SU-DHL-6 (cell line): ENCODE results near the gene SGCD.

Experiments
- CTCF ChIP-seq: fragments of 200-600 bp; sonication (generic); IDR thresholded peaks from one replicate; pipeline ENCODE4 v1.5.1; 2017; ENCODE audit warnings: antibody characterized with exemption, mild to moderate bottlenecking, low read length, moderate library complexity; ENCODE audit not compliant: insufficient read depth, poor library complexity, severe bottlenecking
- EZH2phosphoT487 ChIP-seq: fragments of 200-600 bp; sonication (generic), shearing (Covaris generic); conservative IDR thresholded peaks from 2 replicates; pipeline ENCODE4 v1.6.1; 2018; ENCODE audit warnings: mild to moderate bottlenecking, antibody characterized with exemption, low read length, moderate library complexity, mixed read lengths

DNA sequence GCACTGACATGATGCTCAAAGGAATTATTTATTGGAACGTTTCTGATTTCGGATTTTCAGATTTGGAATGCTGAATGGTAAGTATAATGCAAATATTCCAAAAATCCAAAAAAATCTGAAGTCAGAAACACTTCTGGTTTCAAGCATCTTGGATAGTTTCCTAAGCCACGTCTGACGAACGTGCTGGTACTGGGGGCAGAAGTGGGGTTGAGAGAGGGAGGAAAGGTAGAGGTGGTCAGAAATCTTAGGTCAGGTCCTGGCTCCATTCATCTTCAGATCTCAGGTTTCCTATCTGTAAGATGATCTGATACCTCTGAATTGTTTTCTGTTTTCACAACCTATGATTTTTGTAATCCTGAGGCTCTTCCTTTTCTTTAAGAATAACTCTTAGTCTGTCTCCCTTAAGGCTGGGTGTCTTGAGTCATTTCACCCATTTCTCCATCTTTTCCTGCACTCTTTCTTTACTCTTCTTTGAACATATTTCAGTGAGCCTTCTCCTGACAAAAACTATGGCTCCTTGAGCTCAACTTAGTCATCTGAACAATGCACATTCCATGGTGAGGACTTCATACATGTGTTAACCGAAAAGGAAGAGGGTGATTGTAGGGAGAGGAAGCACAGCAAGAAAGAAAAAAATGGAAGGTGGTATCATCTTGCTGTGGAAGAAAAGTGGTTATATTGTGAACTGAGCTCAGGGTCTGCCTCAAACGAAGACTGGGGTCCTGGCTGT lies 3.3 kb downstream of the SGCD start:
- TF ChIP-seq CTCF = no peak
- TF ChIP-seq EZH2phosphoT487 = no peak
